Measurements from ENCODE around the gene WIPI1.
"Not testable (repeated sequence)": the region's sequence is repeated elsewhere in the genome, so short reads cannot be mapped to it uniquely, and the experiment has no call there.

WIPI1 gene

DNA sequence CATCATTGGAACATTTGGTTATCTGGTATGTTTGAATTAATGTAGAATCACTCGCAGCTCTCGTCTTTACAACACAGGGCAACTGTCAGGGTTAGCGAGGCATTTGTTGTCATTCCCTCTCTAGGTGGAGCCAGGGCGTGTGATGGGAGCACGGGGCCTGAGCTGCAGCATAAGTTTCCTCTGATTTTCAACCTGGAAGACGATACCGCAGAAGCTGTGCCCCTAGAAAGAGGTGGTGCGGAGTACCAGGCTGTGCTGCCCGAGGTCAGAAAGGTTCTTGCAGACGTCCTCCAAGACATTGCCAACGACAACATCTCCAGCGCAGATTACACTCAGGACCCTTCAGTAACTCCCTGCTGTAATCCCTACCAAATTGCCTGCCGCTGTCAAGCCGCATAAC, 37.2 kb downstream of the WIPI1 start:
- in situ Hi-C loops (cut with HindIII; ENCODE audit: low sequenced_read_pairs) = no loop called here

DNA sequence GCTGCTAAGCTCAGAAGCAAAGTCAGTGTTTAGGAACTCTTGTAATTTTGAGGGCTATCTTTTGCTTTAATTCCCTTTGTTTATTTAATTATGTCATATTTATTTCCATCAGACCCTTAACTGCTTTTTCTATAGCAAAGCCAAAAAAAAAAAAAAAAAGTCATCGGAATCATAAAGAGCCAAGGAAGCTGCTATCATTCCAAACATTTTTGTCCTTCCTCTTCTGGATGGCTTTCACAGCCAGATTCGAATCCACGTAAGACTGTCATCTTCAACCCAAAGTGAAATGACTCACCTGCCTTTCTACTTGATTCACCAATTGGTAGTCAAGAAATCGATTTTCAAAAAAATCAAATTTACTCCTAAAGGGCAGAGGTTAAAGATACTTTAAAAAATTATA, 38.4 kb downstream of the WIPI1 start:
- in situ Hi-C loops (cut with HindIII; ENCODE audit: low sequenced_read_pairs) = no loop called here

DNA sequence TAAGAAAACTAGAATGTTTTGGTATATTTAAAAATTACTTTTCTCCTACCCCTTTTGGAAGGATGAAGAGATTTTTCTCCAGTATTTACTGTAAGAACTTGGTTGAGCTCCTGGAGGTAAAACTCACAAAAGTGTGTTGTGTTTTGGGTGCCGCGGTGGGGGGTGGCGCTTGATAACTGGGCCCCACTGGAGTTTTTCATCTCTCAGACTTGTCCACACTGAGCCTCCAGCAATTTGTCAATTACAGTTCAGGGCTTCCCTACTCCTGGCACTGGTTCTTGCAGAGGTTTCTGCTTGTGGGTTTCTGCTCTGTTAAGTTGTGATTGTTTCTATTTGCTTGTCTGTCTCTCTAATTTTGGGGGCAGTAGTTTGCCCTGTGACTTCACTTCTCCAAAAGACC, 40.0 kb downstream of the WIPI1 start:
- in situ Hi-C loops (cut with HindIII; ENCODE audit: low sequenced_read_pairs) = no loop called here

DNA sequence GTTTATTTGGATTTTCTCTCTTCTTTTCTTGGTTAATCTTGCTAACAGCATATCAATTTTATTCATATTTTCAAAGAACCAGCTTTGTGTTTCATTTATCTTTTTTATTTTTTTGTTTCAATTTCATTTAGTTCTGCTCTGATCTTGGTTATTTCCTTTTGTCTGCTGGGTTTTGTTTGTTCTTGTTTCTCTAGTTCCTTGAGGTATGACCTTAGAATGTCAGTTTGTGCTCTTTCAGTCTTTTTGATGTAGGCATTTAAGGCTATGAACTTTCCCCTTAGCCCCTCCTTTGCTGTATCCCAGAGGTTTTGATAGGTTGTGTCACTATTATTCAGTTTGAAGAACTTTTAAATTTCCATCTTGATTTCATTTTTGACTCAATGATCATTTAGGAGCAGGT, 42.4 kb downstream of the WIPI1 start:
- in situ Hi-C loops (cut with HindIII; ENCODE audit: low sequenced_read_pairs) = not testable (repeated sequence)

DNA sequence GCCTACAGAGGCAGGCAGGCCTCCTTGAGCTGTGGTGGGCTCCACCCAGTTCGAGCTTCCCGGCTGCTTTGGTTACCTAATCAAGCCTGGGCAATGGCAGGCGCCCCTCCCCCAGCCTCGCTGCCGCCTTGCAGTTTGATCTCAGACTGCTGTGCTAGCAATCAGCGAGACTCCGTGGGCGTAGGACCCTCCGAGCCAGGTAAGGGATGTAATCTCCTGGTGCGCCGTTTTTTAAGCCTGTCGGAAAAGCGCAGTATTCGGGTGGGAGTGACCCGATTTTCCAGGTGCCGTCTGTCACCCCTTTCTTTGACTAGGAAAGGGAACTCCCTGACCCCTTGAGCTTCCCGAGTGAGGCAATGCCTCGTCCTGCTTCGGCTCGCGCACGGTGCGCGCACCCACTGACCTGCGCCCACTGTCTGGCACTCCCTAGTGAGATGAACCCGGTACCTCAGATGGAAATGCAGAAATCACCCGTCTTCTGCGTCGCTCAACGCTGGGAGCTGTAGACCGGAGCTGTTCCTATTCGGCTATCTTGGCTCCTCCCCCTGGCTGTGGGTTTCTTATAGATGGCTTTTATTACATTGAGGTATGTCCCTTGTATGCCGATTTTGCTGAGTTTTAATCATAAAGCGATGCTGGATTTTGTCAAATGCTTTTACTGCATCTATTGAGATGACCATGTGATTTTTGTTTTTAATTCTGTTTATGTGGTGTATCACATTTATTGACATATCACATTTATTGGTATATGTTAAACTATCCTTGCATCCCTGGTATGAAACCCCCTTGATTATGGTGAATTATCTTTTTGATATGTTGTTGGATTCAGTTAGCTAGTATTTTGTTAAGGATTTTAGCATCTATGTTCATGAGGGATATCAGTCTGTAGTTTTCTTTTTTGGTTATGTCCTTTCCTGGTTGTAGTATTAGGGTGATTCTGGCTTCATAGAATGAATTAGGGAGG, 43.4 kb downstream of the WIPI1 start:
- in situ Hi-C loops (cut with HindIII; ENCODE audit: low sequenced_read_pairs) = not testable (repeated sequence)

DNA sequence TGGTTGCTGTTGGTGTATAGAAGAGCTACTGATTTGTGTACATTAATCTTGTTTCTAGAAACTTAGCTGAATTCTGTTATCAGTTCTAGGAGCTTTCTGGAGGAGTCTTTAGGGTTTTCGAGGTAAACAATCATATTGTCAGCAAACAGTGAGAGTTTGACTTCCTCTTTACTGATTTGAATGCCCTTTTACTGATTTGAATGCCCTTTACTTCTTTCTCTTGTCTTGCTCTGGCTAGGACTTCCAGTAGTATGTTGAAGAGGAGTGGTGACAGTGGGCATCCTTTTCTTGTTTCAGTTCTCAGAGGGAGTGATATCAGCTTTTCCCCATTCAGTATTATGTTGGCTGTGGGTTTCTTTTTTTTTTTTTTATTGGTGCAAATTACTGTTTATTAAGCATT, 49.6 kb downstream of the WIPI1 start:
- in situ Hi-C loops (cut with HindIII; ENCODE audit: low sequenced_read_pairs) = not testable (repeated sequence)

DNA sequence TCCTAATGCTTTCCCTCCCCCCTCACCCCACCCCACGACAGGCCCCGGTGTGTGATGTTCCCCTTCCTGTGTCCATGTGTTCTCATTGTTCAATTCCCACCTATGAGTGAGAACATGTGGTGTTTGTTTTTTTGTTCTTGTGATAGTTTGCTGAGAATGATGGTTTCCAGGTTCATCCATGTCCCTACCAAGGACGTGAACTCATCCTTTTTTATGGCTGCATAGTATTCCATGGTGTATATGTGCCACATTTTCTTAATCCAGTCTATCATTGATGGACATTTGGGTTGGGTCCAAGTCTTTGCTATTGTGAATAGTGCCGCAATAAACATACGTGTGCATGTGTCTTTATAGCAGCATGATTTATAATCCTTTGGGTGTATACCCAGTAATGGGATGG, 53.5 kb downstream of the WIPI1 start:
- in situ Hi-C loops (cut with HindIII; ENCODE audit: low sequenced_read_pairs) = not testable (repeated sequence)

DNA sequence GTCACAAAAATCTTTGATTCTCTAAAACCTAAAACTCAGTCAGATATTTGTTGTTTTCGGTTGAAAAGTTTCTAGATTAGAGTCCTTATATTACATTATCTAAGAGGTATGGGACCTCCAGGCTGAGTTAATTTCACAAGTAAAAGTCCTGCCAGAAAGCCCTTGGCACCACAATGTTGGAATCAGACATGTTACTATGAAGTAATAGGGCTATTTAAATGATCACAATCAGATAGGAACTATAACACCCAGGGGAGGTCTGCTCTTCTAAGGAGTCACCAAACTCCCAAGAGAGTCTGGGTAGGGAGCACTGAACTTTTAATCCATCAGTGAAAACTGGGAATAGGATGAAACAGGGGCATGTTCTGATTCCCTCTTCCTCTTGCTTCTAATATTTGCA, 54.2 kb downstream of the WIPI1 start:
- in situ Hi-C loops (cut with HindIII; ENCODE audit: low sequenced_read_pairs) = no loop called here

DNA sequence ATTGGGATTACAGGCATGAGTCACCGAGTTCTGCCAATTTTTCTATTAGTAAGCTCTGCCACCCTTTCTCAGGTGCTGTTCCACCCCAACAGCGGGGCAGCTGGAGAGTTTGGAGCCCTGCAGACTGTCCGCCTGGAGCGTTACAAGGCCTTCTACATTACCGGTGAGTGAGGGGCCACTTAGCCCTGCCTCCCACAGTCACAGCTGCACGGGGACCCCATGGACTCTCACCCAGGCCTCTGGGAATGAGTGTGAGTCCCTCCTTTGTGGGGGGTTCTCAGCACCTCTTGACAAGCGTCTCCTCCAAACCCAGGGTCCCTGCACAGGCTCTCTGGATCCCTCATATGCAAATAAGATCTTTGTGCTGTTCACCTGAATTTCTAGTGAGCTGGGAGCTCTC, 56.0 kb downstream of the WIPI1 start:
- in situ Hi-C loops (cut with HindIII; ENCODE audit: low sequenced_read_pairs) = no loop called here

DNA sequence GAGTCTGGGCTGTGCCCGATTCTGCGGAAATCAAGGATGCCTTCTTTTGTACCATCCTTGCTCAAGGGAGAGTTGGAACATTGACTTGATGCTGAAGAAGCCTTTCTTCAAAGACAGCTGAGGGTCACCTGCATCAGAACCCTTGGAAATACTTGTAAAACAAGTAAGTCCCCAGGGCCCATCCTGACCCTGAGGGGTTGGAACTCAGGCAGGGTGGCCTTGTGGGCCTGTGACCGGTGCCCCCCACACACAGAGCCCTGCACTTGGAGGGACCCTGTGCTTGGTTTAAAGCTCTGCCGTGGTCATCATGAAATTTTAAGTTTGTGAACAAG, 56.9 kb downstream of the WIPI1 start:
- in situ Hi-C loops (cut with HindIII; ENCODE audit: low sequenced_read_pairs) = no loop called here

DNA sequence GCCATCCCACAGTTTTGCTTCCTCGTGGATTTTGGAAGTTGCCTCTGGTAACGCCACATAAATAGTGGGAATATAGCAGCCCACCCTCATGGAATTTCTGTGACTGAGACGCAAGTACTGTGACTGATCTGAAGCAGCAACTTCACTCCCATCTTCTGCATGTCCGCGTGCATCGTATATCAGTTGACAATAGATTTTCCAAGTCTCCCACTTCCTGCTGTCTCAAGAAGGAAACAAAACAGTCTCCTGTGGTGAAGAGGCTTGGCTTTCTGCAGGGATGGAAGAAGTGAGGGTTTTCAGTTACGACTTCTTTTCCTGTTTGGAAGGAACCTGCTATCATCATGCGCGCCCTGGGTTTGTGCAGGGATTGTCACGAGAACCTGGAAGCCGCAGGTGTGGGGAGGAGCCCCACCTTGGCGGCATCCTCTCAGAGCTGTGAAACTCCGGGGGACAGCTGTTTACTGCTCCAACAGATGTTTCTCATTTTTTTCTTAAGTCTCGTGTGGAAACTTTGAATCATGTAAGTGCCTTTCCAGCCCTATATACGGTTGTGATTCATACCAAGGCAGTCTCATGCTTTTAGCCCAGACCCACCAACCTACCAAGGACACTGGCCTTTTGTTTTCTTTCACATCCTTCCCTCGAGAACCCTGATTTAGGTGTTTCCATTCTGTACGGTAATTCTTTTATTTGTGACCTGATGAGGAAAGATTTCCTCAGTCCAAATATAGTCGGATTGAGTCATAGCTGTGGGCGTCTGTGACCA, 57.5 kb downstream of the WIPI1 start:
- in situ Hi-C loops (cut with HindIII; ENCODE audit: low sequenced_read_pairs) = no loop called here

DNA sequence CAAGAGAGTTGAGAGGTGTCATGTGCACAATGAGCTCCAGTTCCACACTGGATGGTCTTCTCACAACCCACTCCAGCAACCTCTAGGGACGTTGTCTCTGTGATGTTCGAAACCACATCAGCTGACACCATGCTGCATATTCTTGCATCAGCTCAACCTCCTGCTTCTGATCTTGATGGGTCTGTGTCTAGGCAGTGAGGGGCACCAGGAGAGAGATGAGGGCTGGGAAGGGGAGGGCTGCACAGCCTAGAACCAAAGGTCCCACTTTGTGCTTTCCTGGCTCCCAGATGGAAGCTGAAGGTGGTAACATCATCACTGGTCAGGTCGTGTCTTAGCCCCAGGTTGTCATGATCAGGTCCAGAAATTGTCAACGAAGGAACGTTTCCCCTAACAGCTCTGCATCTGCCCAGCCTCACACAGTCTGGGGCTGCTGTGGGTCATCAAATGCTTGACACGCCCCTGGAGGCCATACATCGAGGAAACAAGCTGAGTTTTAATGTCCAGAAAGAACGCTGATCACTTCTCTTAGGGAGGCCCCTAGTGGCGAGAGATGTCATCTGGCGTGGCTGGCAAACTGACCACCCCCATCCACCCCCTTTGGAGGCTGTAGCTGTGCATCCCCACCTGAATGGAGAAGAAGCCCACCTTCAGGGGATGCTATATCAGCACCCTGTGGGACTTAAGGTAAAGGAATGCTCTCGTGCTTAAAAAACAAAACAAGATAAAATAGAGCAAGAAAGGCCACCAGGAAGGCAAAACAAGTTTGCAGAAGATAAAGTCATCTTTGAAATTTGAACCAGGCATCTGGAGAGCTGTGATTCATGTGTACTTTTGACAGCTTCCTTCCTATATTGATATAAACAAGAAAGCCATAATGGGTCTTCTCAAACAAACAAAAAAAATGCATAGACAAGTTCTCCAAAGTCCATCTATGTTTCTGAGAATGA, 58.3 kb downstream of the WIPI1 start:
- in situ Hi-C loops (cut with HindIII; ENCODE audit: low sequenced_read_pairs) = no loop called here

DNA sequence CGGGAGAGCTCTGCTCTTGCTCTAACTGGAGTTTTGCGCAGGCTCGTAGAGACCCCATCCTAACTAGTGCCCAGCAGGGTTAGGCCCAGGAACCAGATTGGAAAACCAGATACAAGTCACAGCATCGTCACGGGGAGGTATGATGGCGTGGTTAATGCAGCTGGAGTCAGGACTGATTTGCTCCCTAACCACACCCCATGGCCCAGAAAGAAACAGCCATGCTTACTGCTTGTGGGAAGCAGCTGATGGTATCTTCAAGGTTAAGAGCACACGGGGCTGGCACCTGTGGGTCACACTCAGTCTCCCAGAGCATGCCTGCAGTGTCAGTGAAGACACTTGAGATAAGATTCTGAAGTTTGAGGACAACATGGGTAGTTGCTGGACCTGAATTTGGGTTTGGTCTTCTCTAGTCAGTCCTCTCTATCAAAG, 60.2 kb downstream of the WIPI1 start:
- in situ Hi-C loops (cut with HindIII; ENCODE audit: low sequenced_read_pairs) = no loop called here

DNA sequence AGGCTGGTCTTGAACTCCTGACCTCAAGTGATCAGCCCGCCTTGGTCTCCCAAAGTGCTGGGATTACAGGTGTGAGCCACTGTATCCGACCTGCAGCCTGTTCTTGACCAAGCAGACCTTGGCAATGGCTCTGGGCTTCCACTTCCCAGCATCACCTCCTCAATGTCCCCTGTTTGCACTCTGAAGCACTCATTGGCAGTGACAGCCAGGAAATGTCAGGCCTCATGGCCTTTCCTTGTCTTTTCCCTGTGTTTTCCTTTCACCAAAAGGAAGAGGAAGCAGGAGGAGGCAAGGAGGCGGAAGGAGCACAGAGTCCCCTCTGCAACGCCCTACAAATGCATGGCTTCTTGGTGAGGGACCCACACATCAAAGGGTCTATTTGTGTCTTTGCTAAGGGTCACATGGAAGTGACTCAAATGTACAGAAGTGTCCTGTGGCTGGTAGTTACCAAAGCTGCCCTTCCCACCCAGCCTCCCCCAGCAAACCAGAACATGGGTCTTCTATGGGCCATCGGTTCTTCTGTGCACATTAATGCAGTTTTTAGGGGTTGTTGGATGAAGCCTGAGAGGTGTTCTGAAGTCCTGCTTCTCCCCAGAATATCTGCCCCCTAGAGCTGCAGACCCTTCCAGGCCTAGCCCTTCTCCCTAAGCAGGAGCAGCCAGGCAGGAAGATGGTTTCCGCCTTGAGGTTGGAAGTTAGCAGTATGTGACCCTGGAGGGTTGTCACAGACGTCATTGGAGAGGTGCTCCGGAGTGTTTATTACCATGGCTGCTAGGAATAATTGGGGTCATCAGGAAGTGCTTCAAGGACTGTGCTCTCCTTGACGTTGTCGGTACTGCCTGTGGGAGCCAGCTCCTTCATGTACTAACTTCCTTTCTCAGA, 60.8 kb downstream of the WIPI1 start:
- in situ Hi-C loops (cut with HindIII; ENCODE audit: low sequenced_read_pairs) = no loop called here

DNA sequence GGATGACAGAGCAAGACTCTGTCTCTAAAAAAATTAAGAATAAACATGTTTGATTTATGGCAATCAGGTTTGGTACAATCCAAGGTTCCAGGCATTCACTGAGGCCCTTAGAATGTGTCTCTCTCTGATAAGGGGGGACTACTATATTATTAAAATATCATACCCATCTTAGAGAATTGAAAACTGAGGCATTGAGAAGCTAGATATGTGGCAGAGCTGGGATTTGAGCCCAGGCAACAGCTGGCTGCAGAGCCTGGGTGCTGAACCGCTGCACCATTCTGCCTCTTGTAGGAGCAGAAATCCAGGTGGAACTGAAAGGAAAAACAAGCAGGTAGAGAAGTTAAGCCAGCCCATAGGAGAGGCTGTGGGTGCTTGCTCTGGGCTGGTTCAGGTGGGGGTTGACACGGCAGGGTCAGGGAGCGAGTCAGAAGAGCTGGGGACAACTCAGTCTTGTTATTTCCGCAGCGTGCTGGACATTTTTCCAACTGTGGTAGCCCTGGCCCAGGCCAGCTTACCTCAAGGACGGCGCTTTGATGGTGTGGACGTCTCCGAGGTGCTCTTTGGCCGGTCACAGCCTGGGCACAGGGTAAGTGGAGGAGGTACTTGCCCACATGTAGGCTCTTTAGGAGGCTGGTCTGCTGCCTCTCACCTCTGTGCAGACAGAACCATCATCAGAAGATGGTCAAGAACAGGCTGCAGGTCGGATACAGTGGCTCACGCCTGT, 62.5 kb downstream of the WIPI1 start:
- in situ Hi-C loops (cut with HindIII; ENCODE audit: low sequenced_read_pairs) = no loop called here

DNA sequence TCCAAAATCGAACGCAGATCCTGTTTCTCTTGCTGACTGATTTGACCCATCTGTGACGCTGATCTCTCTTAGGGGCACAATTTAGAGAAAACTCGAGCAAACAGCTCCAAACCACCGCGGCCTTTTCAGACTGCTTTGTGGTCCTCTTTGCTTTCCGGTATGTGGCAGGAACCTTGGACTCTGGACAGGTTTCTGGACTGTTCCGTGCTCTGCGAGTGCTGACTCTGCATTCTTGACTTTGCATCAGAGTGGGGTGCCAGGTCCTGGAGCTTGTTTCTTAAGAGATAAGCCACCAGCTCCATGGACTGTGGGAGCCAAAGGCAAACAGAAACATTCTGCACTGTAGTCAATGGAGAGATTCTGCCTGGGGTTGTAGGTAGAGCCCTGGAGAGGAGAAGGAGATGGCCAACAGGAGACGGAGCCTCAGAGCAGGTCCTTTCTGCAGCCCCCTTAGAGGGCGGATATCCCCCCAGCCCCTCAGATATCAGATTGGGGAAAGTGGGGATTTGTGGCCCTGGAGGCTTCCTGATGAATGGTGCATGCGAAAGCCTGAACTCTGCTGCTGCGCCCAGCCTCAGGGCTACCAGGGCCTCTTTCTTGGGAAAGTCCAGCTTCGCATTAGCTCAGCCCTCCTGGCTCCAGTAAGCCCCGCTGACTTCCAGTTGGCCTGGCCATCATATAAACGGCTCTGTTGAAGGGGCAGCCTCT, 65.6 kb downstream of the WIPI1 start:
- in situ Hi-C loops (cut with HindIII; ENCODE audit: low sequenced_read_pairs) = no loop called here

DNA sequence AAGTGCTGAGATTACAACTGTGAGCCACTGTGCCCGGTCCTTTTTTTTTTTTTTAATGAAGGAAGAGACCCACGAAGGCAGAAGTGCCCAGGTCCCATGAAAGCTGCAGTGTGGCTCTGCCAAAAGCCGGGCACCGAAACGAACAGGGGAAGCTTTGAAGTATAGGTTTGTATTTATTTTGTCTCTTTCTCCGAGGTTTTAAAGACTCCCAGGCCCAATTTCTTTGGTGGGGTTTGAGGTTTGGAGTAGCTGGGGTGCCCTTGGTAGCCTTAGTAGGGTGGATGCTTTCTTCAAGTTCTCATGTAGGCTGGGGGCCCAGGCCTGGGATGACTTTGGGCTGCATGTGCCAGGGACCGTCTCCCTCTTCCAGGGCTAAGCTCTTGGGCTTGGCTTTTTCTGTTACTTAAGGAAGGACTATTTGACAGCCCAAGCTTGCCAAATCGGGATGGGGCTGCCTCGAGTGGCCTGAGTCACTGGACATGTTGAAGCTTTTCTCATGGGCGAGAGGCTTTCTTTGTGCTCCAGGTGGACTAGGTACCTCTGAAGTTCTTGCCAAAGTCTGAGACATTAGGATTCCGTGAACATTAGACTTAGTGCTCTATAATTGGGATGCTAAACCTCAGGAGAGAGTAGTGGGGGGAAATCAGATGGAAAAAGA, 66.3 kb downstream of the WIPI1 start:
- in situ Hi-C loops (cut with HindIII; ENCODE audit: low sequenced_read_pairs) = no loop called here

DNA sequence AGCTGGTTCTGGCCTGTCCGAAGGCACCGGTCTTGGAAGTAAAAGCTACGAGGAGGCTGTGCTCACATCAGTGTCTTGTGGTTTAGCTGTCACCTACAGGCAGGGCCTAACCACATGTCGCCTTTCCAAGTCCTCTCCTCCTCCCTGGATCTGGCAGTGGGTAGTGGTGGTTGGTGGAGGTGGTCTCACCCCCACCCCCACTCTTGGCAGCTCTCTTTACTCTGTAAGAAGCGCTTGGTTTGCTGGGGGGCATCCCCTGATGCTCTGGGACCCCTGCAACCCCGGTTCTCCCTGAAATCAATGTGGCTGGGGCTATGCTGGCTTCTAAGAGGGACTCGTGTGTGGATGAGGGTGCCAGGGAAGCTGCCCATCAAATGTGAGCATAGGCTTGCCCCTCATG, 68.3 kb downstream of the WIPI1 start:
- in situ Hi-C loops (cut with HindIII; ENCODE audit: low sequenced_read_pairs) = no loop called here
